GM21529 (cell line): Measurements from ENCODE around the gene KIF3C.
"Not testable (repeated sequence)": the region's sequence is repeated elsewhere in the genome, so short reads cannot be mapped to it uniquely, and the experiment has no call there.

ENCODE experiments used
- ATAC-seq: cut with Tn5 transposase; IDR thresholded peaks from one replicate; pipeline ENCODE4 v1.9.1; 2021; ENCODE audit not compliant: unreplicated experiment

The KIF3C gene

DNA sequence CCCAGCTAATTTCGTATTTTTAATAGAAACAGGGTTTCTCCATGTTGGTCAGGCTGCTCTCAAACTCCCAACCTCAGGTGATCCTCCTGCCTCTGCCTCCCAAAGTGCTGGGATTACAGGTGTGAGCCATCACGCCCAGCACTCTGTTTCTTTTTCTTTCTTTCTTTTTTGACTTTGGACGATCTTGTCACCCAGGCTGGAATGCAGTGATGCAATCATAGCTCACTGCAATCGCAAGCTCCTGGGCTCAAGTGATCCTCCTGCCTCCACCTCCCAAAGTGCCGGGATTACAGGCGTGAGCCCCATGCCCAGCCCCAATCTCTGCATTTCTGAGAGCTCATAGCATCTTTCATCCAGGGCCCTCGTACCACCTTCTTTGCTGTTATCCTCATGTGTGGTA lies 17.1 kb upstream of the KIF3C start:
- not testable (repeated sequence) for ATAC-seq

DNA sequence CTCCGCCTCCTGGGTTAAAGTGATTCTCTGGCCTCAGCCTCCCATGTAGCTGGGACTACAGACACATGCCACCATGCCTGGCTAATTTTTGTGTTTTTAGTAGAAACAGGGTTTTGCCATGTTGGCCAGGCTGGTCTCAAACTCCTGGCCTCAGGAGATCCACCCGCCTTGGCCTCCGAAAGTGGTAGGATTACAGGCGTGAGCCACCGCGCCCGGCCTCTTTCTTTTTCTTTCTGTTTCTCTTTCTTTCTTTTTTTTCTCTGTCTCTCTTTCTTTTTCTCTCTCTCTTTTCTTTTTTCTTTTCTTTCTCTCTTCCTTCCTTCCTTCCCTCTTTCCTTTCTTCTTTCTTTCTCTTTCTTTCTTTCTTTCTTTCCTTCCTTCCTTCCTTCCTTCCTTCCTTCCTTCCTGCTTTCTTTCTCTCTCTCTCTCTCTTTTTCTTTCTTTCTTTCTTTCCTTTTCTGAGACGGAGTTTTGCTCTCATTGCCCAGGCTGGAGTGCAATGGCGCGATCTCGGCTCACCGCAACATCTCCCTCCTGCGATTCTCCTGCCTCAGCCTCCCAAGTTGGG lies 16.6 kb upstream of the KIF3C start:
- ATAC-seq, result not testable (repeated sequence)

DNA sequence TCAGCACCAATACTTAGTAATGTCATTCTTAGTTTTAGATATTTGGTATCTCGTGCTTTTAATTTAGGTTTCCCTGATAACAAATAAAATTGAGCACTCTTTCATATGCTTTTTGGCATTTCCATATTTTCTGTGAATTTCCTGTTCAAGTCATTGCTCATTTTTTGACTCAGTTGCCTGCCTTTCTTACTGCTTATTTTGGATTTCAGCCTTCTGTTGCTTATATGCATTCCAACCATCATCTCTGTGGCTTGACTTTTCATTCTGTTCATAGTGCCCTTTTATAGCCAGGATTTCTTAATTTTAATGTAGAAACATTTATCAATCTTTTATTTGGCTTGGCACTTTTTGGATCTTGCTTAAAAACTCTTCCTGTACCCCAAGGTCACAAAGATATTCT lies 14.5 kb upstream of the KIF3C start:
- ATAC-seq, result no peak

DNA sequence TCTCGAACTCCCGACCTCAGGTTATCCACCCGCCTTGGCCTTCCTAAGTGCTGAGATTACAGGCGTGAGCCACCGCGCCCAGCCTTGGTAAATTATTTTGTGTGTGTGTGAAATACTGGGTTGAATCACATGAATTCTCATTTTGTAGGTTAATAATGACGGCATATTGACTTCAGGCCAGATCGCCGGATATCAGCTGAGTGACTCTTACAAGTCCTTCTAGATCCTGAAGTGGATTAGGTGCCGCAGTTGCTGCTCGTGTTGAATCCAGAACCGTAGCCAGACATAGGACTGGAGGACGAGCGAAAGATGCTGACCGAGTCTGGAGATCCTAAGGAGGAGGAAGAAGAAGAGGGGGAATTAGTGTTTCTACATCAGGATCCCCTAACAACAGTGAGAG lies 12.2 kb upstream of the KIF3C start:
- no peak for ATAC-seq

DNA sequence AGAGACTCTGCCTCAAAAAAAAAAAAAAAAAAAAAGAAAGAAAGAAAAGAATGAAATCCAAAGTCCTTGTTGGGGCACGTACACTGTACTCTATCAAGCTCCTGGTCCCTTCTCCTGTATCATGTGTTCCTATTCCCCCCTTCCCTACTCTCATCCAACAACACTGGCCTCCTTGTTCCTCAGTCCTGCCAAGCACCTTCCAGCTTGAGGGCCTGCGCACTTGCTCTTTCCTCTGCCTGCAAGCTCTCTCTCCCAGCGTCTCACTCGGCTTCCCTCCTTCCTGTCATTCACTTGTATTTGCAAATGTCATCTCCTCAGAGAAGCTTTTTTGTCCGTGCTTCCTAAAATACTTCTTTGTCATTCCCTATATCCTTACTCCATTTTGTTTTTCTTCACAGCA lies 10.8 kb upstream of the KIF3C start:
- ATAC-seq, result no peak

DNA sequence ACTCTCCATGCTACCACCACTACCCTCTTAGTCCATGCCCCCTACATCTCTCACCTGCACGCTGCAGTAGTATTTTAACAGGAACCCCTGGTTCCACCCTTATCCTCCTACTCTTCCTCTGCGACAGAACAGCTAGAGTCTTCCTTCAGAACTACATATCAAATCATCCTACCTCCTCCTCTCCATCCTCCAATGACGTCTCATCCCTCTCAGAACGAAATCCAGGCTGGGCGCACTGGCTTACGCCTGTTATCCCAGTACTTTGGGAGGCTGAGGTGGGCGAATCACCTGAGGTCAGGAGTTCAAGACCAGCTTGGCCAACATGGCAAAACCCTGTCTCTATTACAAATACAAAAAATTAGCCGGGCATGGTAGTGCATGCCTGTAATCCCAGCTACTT lies 10.3 kb upstream of the KIF3C start:
- no peak for ATAC-seq

DNA sequence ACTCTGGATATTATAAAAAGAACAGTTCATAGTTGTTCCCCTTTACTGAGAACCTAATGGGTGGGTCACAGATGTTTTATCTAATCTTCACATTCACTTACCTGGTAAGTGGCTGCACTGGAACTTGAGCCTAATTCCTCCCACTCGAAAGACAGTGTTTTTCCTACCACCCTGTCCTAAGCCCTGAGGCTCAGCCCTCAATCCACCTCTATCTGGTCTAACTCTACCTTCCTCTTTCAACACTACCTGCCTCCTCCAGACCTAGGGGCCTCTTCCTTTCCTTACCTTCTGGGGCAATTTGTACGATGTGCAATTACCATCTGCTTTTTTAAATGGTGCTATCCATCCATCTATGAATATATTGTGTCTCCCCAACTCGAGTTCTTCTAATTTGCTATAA lies 9.7 kb upstream of the KIF3C start:
- no peak for ATAC-seq

DNA sequence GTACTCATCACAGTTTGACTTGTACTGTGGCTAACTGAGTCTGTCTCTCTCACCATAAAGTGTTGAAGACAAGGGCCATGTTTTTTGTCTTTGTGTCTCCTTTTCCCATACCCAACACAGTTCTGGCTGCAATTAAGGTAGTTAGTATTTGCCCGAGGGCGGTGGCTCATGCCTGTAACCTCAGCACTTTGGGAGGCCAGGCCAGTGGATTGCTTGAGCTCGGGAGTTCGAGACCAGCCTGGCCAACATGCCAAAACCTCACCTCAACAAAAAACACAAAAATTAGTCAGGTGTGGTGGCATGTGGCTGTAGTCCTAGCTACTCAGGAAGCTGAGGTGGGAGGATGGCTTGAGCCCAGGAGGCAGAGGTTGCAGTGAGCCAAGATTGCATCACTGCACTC lies 6.9 kb upstream of the KIF3C start:
- no peak for ATAC-seq

DNA sequence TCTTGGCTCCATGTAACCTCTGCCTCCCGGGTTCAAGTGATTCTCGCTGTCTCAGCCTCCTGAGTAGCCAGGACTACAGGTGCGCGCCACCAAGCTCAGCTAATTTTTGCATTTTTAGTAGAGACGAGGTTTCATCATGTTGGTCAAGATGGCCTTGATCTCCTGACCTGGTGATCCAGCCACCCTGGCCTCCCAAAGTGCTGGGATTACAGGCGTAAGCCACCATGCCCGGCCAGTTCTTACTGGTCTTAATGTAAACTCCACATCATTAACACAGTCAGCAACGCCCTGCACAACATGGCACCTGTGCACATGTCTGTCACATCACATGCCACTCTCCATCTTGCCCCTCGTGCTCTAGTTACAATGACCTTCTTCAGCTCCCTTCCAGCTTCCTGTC lies 5.8 kb upstream of the KIF3C start:
- ATAC-seq, result no peak

DNA sequence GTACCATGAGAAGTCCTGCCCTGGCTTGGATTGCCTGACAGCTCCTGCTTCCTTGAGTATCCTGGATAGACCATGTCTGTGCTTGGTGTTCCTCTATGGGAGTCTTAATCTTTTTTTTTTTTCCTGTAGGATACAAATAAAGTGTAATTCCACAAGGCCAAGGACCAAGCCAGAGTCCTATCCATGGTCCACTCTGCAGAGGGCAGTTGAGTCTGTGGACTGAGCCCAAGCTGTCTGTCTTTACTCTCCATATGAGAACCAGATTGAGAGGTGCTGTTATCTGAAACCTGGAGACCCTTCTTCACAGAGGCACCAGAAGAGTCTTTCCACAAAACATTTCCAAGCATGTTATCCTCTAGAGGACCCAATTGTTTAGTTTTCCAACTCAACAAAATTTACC lies 1.4 kb upstream of the KIF3C start:
- ATAC-seq, result no peak

DNA sequence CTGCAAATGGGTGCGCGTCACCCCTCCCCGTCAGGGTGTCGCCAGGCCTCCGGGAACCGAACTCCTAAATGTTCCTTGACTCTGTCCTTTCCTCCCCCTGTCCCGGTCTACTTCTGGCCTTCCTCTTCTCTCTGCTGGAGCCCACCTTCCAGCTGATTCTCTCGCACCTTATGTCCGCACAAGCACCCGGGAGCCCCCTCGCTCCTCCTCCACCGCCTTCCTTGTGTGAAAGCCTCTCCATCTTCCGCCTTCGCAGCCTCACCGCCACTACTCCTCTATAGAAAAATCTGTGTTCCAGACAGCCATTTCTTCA lies 627 bp upstream of the KIF3C start:
- no peak for ATAC-seq

DNA sequence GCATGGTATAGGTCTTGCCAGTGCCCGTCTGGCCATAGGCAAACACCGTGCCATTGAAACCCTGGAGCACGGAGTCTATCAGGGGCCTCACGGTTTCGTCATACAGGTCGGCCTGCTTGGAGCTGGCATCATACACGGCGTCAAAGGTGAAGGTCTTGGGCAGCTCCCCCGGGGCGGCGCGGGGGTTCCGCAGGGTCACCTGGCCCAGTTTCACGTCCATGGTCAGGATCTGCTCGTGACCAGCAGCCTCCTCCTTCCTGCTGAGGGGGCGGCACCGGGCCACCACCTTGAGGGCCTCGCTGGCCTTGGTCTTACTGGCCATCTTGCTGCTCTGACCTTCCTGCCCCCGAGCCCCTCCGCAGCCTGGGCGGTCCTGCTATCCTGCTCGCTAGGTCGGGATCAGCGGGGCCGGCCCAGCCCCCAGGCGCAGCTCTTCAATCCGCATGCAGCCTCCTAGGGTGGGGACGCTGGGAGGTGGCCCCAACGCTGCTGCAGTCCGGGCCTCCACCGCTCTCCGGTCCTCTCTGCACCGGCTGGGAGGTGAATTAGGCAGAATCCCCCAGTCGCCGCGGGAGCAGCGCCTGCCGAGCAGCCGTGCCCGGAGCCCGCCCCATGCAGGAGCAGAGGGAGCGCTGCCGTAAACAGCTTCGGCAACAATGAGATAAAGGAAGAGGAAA lies 563 bp downstream of the KIF3C start:
- no peak for ATAC-seq

DNA sequence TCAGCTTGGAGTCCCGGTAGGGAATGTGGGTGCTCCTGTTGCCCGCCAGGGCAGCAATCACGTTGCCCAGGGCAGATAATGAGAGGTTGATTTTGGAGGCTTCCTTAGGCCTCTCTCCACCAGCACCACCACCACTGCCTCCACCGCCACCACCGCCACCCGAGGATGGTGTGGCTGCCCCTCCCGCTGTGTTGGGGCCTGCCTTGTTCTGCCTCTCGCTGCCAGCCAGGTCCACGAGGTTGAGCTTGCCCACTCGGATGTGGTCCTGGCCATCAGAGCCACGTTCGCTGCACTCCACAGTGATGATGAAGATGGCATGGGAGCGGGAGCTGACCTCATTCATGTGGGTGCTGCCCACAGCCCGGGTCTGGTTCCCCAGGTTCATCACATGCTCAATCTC lies 1.3 kb downstream of the KIF3C start:
- ATAC-seq, result no peak

DNA sequence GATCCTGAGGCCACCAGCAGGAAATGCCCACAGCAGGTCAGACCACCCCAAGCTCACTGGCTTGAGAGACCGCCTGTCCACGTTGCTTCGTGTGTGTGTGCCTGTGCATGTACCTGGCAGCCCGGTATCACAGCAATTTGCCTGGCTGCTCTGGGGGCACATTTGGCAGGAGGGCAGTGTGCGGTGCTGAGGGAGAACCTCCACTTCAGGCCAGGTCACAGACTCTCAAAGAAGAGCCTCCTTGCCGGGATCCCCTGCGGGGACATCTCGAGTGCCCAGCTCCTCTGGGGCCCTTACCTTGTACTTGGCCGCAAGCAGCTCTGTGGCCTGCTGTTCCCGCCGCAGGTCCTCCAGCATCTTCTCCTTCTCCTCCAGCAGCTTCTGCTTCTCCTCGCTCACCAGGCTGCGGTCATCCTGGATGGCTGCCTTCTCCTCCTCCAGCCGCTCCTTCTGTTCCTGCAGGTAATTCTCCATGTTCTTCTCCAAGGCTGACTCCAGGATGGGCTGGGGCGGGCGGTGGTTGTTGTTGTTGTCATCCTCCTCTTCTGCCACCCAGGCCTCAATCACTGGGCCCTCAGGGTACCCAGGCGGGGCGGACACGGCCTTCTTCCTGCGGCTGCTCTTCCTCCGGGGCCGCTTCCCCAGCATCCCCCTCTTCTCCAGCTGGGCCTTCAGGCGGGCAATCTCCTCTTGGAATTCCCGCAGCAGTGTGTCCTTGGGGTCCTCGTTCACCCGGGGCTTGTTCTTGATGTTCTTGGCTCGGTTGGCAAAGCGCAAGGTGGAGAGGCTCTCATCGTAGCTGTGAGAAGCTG lies 2.0 kb downstream of the KIF3C start:
- ATAC-seq, result no peak

DNA sequence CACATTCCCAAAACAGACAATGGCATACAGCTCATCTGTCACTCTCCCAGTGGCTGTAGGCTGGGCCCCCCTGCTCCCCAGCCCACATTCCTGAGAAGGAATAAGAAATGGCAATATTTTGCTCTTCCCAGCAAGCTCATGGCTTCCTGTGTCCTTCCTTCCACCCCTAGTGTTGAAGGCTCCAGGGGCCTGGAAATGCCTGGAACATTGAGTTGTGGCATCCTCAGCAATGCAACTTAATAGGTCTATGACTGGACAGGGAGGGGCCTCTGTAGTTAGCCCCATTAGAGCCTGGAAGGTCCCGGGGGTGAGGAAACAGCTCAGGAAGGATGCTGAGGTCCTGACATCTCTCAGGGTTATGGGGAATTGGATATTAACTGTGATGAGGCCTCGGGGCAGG lies 3.3 kb downstream of the KIF3C start:
- ATAC-seq, result no peak

DNA sequence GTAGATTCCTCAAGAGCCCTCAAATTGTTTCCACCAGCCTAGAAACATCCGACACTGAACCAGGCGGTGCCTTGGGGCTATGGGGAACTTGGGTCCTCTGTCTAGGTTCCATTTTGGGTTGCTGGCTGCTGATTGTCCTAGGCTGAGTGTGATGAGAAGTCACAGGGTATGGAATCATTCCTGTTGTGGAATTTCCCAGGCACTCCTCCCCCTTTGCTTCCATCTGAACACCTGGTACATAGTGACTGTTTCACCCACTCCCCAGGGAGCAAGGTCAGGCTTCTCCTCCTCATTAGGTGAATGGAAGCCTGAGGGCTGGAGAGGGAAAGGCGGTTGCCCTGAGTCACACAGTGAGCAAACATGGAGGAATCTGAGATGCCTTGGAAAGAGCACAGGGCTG lies 4.5 kb downstream of the KIF3C start:
- ATAC-seq, result no peak

DNA sequence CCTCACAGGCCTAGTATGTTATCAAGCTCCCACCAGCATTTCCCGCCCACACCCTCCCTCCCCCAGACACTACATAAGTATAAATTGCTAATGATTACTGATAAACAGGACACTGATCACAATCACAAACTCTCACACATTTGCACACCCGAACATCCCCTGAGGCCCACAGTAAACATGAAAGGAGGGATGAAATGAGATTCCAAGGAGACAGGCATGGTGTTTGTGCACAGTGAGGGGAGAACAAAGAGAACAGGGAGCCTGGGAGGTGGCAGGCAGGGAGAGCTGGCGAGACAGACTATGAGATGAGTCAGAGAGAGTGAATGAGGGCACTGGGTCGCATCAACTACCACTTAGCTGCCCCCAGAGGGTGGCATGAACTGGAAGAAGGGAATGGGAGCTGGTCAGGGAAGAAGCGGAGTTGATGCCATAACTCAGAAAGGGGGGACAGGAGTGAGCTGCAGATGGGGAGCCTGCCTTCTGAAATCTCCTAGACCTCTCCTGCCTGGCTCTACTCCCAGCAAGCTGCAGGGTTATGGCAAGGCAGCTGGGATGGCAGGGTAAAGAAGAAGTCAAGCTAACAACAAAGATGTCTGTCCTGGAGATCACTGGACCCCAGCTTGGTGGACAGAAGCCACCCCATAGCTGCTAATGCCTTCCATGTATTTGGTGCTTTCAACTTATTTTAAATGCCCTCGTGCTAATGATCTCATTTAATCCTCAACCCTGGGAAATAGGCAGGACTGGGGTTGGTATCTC lies 5.1 kb downstream of the KIF3C start:
- no peak for ATAC-seq

DNA sequence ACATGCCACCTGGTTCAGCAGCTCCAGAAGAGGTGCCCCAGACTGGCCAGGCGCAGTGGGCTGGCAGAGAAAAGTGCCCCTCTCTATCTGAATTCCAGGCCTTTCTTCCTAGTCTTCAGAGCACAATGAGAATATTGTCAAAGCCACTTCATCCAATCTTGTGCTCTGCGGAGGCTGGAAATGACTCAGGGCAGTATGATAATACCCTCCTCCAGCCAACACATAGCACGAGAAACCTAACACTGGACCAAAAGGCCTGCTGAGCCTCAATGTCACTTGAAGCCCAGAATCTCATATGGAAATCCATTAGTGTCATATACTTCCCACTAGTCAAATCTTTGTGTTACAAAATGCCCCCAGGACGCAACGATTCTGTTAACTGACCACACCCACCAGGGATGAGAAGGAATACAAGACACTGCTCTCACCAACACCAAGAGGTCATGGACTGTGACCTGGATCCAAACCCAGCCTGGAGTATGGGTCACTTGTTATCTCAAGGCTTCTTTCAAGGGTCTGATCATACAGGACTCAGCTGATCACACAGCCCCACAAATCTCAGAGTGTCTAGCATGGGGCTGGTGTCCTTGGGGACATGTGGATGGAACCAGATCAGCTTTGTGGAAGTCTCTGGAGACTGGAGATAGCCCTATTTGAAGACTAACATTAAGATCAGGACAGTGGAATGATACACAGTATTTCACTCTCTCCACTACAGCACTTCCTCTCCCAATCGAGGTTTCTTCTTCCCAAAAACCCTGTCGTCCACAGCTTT lies 10.1 kb downstream of the KIF3C start:
- ATAC-seq, result no peak

DNA sequence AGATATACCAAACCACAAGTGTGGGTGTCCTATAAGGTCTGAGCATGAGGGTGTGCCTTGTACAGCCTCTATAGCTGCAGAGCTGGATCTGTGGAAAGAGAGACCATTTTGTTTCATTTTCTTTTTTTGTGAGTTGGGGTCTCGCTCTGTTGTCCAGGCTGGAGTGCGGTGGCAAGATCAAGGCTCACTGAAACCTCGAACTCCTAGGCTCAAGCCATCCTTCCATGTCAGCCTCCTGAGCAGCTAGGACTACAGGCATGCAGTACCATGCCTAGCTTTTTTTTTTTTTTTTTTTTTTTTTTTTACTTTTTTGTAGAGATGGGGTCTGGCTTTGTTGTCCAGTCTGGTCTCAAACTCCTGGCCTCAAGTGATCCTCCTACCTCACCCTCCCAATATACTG lies 10.7 kb downstream of the KIF3C start:
- no peak for ATAC-seq

DNA sequence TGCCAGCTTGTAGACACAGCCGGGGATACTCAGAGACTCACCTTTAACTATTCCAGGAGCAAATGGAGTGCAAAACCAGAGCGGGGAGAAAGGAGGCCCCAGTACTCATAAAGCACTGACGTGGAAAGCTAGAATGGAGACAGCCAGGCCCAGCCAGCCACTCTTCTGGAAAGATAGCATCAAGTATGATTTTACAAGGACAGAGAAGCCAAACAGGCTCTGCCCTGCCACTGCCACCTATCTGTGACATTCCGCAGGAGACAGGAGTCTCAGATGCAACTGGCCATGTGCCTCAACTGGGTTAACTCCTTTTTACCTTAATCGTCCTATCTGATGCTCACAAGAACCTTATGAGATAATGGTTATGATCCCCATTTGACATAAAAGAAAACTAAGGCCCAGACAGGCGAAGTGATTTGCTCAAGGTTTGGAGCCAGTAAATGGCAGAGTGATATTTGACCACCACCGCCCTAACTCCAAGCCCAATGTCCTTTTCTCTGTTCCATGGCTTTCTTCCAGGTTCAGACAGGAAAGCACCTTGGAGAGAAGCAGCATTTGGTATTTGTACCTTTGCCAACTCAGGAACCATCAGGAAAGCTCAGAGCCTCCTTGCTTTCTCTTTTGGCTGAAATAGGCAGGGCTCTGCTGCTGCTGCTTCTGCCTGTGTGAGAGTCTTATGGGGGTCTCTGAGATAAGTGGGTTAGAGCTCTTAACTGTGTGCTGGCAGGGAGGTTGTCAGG lies 15.6 kb downstream of the KIF3C start:
- no peak for ATAC-seq
